NCI-H1092 treated with DMSO at 0.1 percent for 48 hours (cell line): ENCODE measurements around the gene CPZ.

Experiments
- DNase-seq: peaks from one replicate; lab custom pipeline; 2025; lab: John Stamatoyannopoulos, UW

The CPZ gene

DNA sequence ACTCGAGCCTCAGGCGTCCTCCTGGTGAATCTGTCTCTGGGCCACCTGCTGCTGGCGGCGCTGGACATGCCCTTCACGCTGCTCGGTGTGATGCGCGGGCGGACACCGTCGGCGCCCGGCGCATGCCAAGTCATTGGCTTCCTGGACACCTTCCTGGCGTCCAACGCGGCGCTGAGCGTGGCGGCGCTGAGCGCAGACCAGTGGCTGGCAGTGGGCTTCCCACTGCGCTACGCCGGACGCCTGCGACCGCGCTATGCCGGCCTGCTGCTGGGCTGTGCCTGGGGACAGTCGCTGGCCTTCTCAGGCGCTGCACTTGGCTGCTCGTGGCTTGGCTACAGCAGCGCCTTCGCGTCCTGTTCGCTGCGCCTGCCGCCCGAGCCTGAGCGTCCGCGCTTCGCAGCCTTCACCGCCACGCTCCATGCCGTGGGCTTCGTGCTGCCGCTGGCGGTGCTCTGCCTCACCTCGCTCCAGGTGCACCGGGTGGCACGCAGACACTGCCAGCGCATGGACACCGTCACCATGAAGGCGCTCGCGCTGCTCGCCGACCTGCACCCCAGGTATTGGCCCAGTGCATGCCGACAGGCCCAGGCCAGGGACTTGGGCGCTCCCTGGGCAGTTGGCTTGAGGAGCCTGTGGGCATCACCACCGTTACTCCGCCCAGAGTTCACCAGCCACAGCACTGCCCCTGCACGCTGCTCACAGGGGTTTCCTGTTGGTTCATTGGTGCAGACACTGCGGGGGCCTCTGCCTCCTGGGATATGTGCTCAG is 11.3 kb upstream of the CPZ start:
- DNase-seq = no peak

DNA sequence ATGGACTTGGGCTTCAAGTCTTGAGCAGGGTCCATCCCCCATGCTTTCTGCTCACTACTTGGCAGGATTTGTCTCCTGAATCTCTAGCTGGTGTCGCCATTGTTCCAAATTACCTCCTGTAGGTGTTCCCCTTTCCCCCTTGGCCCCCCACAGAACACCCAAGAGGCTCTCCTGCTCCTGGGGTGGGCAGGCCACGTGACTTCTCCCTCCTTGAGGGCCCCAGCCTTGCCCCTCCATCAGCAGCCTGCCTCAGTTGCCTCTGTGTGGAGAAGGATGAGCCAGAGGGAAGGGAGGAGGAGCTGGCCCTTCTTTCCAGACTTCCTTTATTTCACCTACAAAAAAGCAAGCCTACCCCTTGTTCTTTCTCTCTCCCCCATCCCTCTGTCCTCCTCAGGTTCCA is 10.5 kb upstream of the CPZ start:
- no peak for DNase-seq

DNA sequence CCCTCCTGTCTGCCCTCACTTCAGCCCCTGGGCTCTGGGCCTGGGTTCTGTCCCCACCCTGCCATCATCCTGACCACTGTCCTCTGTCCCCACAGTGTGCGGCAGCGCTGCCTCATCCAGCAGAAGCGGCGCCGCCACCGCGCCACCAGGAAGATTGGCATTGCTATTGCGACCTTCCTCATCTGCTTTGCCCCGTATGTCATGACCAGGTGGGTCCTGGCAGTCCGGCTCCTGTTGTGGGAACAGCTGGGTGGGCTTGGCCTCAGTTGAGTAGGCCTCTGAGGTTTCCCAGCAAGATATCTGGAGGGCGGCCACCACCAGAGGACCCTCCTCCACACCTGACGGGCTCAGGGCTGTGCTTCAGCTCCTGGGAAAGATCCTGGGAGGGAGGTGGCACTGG is 10.1 kb upstream of the CPZ start:
- DNase-seq = no peak

DNA sequence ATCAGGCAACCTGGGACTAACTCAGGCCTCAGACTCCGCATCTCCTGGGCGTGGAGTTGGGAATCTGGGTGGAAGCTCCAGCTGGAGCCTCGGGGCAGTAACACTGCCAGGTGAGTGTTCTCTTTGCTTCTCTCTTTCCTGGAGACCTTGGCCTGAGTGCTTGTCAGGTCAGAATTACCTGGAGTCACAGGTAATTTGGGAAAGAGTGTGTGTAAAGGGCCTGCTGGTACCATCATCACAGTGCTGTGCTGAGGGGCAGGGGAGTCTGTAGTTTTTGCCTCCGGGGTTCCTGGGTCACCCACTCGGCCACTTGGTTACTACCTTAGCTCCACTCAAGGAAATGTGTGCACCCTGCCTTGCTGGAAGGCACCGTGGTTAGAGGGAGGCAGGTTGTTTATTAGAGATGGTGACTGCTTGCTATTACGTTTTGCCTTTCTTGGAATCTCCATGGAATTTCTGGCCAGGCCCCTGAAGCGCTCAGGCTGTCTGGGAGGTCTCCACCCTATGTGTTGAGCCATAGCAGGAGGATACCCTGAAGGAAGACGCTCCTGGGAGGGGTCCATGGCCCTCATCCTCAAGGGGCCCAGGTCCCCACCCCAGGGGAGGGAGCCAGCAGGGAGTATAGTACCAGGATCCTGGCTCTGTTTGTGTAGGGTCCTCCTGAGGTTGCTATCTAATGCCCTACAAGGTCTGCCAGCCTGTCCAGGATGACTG is 9.5 kb upstream of the CPZ start:
- DNase-seq = no peak

DNA sequence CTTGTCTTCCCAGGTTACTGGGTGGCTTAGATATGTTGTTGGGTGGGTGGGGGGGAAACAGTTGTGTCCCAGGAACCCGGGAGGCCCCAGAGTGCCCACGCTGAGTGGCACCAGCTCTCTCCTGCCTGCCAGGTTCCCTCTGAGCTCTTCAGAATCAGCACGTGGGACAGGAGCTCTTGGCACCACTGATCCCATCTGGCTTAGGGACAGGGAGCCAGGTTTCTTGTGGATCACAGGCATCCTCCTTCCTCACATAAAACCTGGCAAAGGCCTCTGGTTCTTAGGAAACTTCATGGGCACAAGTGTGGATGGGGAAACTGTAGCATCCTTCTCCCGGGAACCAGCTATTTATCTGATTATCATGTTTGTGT is 8.9 kb upstream of the CPZ start:
- DNase-seq = no peak

DNA sequence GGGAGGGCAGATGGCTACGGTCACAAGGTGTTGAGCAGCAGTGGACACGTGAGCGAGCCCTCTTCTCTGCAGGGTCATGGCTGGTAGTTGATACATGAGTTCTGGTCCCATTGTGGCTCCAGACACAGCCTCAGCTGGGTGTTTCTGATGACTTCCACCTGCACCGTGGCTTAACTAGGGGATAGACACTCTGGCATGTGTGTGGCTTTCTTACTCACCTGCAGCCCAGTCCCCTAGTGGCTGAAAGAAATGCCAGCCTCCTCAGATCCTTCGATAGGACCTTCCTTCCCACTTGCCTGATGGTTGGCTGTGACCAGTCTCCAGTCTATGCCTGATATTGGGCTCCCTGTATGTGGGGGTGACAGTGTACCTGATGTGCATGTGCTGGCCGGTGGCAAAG is 7.4 kb upstream of the CPZ start:
- no peak for DNase-seq

DNA sequence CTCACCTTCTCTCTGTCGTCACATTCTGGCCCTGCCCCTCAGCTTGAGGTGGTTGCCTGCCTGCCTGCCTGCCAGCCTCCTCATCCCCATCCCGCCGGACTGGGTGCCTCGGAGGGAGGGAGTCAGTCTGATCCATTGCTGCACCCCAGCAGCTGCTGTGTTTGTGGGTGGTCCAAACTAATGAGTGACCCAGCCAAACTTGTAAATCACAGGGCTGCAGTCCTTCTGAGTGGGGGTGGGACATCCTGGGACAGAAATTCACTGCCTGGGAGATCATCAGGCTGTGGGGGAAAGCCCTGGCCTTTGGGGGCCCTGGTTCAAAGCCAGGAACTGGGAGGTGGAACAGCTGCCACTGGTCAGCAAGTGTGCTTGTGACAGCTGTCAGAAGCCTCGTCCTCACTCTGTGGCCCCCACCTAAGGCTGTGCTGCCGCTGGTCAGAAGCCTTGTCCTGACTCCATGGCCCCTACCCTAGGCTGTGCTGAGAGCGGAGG is 6.8 kb upstream of the CPZ start:
- DNase-seq = no peak

DNA sequence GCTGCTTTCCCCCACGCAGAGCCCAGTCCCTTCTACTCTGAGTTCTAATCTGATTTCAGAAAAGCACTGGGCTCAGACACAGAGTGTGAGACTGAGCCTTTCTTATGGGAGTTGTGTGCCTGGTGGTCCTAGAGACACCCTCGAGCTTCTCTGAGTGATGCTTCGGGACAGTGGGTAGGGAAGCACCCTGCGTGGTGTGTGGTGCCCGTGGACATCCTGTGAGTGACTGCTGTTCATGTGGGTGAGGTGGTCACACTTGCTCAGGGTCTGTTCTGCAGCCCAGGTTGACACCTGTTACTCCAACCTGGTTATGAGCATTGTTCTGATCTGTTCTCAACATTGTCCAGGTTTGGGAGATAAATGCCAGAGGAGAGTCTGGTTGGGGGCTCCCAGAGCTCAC is 6.3 kb upstream of the CPZ start:
- no peak for DNase-seq

DNA sequence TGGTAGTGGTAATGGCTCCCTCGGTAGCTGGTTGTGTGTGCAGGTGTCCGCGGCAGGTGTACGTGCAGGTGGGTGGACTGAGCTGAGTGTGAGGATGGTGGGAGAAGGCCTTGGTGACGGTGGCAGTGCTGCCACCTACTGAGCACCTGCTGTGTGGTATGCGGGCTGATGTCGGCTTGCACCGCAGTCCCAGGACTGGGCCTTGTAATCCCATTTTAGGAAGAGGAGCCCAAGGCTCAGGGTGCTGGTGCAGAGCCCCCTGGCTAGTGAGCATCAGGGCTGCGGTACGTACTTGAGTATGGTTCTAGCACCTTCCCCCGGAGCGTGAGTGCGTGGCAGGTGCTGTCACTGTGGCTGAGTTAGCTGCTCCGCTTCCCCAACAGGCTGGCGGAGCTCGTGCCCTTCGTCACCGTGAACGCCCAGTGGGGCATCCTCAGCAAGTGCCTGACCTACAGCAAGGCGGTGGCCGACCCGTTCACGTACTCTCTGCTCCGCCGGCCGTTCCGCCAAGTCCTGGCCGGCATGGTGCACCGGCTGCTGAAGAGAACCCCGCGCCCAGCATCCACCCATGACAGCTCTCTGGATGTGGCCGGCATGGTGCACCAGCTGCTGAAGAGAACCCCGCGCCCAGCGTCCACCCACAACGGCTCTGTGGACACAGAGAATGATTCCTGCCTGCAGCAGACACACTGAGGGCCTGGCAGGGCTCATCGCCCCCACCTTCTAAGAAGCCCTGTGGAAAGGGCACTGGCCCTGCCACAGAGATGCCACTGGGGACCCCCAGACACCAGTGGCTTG is 5.7 kb upstream of the CPZ start:
- DNase-seq = no peak

DNA sequence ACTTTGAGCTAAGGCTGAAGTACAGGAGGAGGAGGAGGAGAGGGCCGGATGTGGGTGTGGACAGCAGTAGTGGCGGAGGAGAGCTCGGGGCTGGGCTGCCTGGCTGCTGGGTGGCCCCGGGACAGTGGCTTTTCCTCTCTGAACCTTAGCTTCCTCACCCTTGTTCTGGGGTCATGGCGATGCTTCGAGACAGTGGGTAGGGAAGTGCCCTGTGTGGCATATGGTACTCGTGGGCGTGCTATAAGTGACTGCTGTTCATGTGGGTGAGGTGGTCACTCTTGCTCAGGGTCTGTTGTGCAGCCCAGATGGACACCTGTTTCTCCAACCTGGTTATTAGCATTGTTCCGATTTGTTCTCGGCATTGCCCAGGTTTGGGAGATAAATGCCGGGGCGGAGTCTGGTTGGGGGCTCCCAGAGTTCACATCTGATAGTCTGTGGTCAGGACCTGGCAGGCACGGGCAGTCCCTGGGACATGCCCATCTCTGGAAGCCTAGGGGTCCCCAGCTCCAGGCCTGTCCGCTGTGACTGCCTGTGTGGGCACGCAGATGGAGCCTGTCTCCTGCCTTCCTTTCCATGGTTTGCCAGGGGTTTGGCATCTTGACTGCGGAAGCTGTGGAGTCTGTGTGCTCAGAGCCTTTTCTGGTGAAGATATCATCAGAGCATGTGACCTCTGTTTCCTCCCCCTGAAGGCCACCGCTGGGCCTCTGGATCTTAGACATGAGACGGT is 4.9 kb upstream of the CPZ start:
- DNase-seq = no peak

DNA sequence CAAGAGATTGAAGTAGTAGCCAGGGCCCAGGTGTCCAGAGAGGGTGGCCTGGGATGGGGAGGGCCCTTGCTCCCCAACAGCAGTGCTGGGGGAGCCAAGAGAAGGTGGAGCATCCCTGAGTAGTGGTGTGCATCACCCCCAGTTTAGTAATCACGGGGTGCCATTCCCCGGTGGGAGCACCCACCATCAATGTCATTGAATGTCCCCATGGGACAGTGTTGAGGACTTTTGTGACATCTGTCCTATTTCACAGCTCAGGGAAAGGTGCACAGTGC is 4.4 kb upstream of the CPZ start:
- DNase-seq = no peak

DNA sequence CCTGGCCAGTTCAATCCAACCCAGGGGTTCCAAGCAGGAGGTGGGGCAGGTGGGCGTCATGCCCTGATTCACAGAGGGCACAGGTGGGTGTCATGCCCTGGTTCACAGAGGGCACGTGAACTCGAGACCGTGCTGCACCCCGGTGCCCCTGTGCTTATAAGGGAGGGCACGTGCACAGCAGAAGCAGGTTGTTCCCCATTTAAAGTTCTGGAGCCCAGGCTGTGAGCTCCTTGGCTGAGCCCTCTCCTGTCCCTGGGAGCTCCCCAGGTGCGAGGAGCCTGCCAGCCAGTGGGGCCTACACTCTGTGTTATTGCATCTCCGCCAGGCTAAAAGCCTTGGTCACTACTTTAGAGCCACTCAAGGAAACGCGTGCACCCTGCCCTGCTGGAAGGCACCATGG is 3.2 kb upstream of the CPZ start:
- no peak for DNase-seq

DNA sequence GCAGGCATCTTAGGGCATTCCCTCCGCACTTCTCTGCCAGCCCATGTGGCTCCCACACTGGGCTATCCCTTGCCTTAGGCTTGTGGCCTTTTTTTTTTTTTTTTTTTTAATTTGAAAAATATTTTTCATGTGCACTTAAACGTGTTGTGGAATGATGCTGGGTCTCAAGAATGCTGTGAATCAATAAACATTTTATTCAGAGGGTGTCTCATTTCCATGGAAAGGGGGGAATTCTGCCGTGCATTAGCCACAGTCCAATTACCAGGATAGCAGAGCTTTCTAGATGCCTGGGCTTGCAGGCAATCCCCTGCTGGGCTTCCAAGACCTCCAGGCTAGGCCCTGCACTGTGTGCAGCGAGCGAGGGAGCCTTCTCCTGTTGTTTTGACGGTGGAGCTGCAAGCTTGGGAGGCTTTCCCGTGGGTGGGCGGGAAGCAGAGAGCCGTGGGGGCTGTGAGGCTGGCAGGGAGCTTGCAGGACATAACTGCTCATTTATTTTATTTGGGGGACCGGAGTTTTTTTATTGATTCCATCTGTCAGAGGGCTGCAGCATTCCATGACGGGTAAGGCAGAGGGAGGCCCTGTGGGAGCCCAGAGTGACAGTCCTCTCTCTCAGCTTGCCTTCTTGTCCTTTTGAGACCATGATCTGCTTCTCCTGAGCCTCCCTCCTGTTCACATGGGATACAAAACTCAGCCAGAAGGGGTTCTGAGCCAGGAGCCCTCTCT is 2.6 kb upstream of the CPZ start:
- no peak for DNase-seq

DNA sequence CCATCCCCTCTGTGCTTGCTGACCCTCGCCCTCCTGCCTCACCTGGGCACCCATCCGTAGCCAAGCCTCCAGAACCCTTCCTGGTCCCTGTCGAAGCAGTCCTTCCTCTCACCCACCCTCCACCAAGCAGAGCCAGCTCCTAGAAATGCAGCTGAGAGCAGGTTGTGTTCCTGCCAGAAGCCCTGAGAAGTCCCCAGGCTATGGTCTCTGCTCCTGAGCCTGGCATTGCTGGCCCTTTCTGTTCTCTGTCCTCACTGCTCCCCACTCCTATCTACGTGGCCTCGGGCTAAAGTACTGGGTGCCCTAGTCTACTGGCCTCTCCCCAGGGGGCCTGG is 2.1 kb upstream of the CPZ start:
- no peak for DNase-seq

DNA sequence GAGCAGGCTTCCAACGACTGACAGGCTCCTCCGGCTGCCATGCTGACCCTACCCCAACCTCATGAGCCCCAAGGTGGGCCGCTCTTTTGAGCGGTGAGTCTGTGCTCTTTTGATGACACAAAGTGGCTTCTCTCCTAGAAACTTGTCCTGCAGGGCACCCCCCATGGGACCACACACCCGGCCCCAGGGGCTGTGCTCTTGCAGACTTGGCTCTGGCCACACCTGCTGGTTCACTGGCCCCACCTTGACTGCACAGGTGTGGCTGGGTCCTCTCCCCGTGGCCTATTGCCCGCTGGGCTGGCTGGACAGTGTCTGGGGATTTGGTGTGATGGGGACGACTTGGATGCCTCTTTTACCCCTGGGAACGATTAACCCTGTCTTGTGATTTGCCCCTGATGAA is 1.5 kb upstream of the CPZ start:
- no peak for DNase-seq

DNA sequence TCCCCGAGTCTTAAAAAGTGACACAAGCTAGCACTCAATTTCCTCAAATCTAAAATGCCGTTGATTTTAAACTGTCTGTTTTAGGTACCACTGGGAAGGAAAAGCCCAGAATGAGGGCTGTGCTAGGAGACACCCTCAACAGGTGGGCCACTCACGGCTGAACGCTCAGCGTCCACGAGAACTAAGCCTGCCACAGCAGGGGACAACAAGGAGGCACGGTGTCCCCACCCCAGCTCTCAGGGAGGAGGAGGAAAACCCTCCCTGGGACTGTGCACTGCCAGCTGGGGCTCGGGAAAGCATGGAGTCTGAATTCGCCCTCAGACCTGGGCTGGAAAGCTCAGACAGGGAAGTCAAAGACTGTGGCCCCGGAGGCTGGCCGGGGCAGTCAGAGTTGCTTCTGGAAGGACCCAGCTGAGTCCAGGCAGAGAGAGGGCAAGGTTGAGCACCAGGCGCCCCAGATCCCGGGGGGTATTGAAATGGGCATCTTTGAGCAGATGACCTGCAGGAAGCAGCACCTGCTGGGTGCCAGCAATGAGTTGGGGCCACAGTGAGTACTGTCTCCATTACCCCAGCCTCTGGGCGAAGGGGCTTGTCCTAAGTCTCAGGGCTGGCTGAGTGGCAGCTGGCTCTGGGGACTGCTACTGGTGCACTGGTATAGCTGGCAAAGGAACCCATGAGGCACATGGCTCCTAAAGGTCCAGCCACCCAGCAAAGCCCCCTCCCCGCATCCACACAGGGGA is 769 bp upstream of the CPZ start:
- no peak for DNase-seq

DNA sequence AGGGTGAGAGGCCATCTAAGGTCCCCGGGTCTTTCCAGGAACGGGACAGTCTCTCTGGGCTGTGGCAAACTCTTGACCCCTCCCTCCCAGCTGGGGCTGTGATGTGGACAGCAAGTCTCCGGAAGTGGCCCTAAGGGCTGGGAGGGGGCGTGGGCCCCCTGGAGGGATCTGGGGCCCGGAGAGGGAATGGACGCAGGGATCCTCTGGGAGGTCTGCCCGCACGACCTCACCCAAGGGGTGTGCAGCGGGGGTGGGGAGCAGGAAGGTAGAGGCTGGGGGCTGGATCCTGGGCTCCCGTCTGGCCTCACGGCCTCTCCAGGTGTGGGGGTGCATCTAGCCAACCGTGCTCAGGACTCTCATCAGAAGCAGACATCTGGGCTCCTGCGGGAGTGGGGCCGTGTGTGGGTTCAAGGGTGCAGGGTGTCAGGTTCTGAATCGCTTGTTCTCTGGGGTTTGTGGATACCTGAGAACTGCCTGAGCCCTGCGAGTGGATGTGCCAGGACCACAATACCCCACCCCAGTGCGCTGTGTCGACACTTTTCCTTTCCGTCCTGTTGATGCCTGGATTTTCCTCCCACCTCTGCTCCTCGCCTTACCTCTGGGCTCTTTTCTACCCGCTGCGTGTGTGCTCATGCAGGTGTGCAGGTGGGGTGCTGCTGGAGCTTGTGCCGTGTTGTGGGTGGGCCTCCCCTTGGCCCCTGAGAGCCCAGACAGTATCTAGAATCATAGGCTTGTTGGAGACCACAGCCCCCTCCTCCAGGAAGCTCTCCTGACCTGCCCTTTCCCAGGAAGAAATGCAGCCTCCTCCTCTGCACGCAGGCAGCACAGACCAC is 915 bp downstream of the CPZ start:
- DNase-seq = no peak

DNA sequence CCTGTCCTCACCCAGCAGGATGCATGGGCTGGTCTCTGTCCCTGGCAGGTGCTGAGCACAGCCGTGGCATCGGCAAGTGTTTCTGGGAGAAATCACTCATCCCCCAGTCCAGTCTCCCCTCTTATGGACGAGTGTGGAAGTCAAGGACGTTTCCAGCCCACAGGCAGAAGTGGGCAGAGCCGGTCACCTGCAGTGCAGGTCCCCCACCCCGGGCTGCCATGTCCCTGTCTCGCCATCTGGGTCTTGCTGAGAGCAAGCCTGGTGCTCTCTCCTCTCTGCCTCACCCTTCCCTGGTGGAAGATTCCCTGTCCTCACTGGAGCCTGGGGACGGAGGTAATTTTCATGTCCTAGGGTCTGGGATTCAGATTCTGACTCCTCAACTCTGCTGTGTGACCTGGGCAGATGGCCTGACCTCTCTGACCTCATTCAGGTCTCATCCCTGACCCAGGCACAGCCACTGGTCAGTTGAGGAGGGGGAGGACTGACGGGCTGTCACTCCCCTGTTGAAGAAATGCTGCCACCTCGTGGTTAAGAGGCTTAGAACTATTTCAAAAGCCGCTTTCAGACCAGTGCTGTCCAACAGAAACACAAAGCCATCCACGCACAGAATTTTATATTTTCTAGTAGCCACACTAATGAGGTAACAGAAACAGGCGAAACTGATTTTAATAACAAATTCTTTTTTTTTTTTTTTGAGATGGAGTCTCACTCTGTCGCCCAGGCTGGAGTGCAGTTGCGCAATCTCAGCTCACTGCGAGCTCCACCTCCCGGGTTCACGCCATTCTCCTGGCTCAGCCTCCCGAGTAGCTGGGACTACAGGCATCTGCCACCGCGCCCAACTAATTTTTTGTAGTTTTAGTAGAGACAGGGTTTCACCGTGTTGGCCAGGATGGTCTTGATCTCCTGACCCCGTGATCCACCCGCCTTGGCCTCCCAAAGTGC is 1.8 kb downstream of the CPZ start:
- peak; percentile 45 for DNase-seq
